Measurements from ENCODE around the gene TRAPPC4.
"Not testable (repeated sequence)": the region's sequence is repeated elsewhere in the genome, so short reads cannot be mapped to it uniquely, and the experiment has no call there.

Gene TRAPPC4

GRCh38 chr11:119018074-119018938 lies at the start of gene TRAPPC4, which contains the start of gene RPS25:
Gene TRAPPC4 (plus strand): TSS chr11:119018766. CDS start chr11:119018796, 30 bp downstream.
Gene RPS25 (minus strand): TSS chr11:119018343. CDS start chr11:119018284, 59 bp downstream.
- peak; percentile 91 for DNase-seq

GRCh38 chr11:118969508-118969907 lies 49.1 kb upstream of the TRAPPC4 start:
- DNase-seq, result not testable (repeated sequence)

- DNase-seq, result no peak
These were observed 46.9 kb upstream of the TRAPPC4 start, which contains the start of gene FOXR1 for GRCh38 chr11:118971646-118972045. Gene FOXR1 (plus strand): TSS chr11:118971761. CDS start chr11:118971932, 171 bp downstream.

- no peak for DNase-seq
These were observed 44.6 kb upstream of the TRAPPC4 start for GRCh38 chr11:118973985-118974384.

GRCh38 chr11:118975771-118976709 lies 42.5 kb upstream of the TRAPPC4 start:
- no peak for DNase-seq

- DNase-seq, result no peak
These were observed 39.1 kb upstream of the TRAPPC4 start for GRCh38 chr11:118979434-118979833.

- DNase-seq, result no peak
These were observed 38.2 kb upstream of the TRAPPC4 start for GRCh38 chr11:118980191-118980881.

GRCh38 chr11:118984337-118984736 lies 34.2 kb upstream of the TRAPPC4 start:
- DNase-seq, result not testable (repeated sequence)

- DNase-seq, result no peak
These were observed 33.7 kb upstream of the TRAPPC4 start for GRCh38 chr11:118984825-118985224.

GRCh38 chr11:118988280-118988679 lies 30.3 kb upstream of the TRAPPC4 start:
- no peak for DNase-seq

GRCh38 chr11:118991486-118992038 lies 27.0 kb upstream of the TRAPPC4 start:
- not testable (repeated sequence) for DNase-seq

GRCh38 chr11:118996926-118997626 lies 21.5 kb upstream of the TRAPPC4 start:
- no peak for DNase-seq

GRCh38 chr11:118997627-118998387 lies 20.8 kb upstream of the TRAPPC4 start, which contains the start of gene CENATAC:
Gene CENATAC (plus strand): TSS chr11:118998138. CDS start chr11:118998198, 60 bp downstream.
- no peak for DNase-seq

GRCh38 chr11:118998388-118998717 lies 20.2 kb upstream of the TRAPPC4 start:
- DNase-seq, result no peak

GRCh38 chr11:118998822-118999221 lies 19.7 kb upstream of the TRAPPC4 start:
- DNase-seq, result no peak

- no peak for DNase-seq
These were observed 17.7 kb upstream of the TRAPPC4 start for GRCh38 chr11:119000906-119001305.

GRCh38 chr11:119006656-119007055 lies 11.9 kb upstream of the TRAPPC4 start:
- no peak for DNase-seq

GRCh38 chr11:119011476-119012053 lies 7.0 kb upstream of the TRAPPC4 start:
- DNase-seq, result no peak

- DNase-seq, result no peak
These were observed 5.9 kb upstream of the TRAPPC4 start for GRCh38 chr11:119012629-119013170.

Data from SIG-M5 (cell line).